NCI-H1436 (cell line): Measurements from ENCODE around the gene MARCHF9.

ENCODE experiments used
- DNase-seq: peaks from one replicate; lab custom pipeline; 2025; lab: John Stamatoyannopoulos, UW

MARCHF9 gene

GRCh38 chr12:57800965-57801364 is 46.1 kb downstream of the MARCHF9 start:
- no peak for DNase-seq

- no peak for DNase-seq
These were observed 47.7 kb downstream of the MARCHF9 start for GRCh38 chr12:57802607-57803006.

GRCh38 chr12:57803319-57803893 is 48.5 kb downstream of the MARCHF9 start:
- DNase-seq: peak; percentile 15

- DNase-seq: no peak
These were observed 51.8 kb downstream of the MARCHF9 start for GRCh38 chr12:57806677-57807076.

- no peak for DNase-seq
These were observed 52.4 kb downstream of the MARCHF9 start for GRCh38 chr12:57807285-57807684.

GRCh38 chr12:57808351-57808750 is 53.4 kb downstream of the MARCHF9 start:
- no peak for DNase-seq

GRCh38 chr12:57809425-57809824 is 54.5 kb downstream of the MARCHF9 start:
- no peak for DNase-seq
